IPS-20b (cell line): ENCODE measurements around the gene LCAT.

Source experiments
- H3K27ac ChIP-seq: one replicate; pipeline ENCODE4 v1.5.1; 2013; ENCODE audit warnings: low read length
- H3K27me3 ChIP-seq: 2 replicates; pipeline ENCODE4 v1.6.1; 2013; ENCODE audit warnings: mild to moderate bottlenecking, low read length, inconsistent platforms; ENCODE audit not compliant: insufficient read depth
- H3K36me3 ChIP-seq: 2 replicates; pipeline ENCODE4 v1.6.1; 2013; ENCODE audit warnings: low read depth, mild to moderate bottlenecking, inconsistent platforms, low read length, moderate library complexity; ENCODE audit not compliant: insufficient read depth
- H3K4me1 ChIP-seq: 2 replicates; pipeline ENCODE4 v1.6.1; 2013; ENCODE audit warnings: mild to moderate bottlenecking, control low read depth, inconsistent platforms, low read length, moderate library complexity; ENCODE audit not compliant: insufficient read depth
- H3K4me3 ChIP-seq: 2 replicates; pipeline ENCODE4 v1.5.1; 2013; ENCODE audit warnings: mild to moderate bottlenecking, low read length, inconsistent platforms
- H3K9ac ChIP-seq: 2 replicates; pipeline ENCODE4 v1.6.1; 2013; ENCODE audit warnings: low read depth, mild to moderate bottlenecking, inconsistent platforms, low read length, moderate library complexity
- H3K9me3 ChIP-seq: 2 replicates; pipeline ENCODE4 v1.6.1; 2013; ENCODE audit warnings: mild to moderate bottlenecking, low read depth, low read length, inconsistent platforms; ENCODE audit not compliant: insufficient read depth

The LCAT gene

GRCh38 chr16:67910158-67910557 lies 33.8 kb downstream of the LCAT start:
- Histone ChIP-seq H3K27ac (no peak overlapping the region), H3K9ac (no peak overlapping the region), H3K9me3 (no peaks in the 10 kb centered on the region), H3K4me1 (peaks cover 5% of the 10 kb centered on the region), H3K27me3 (no peaks in the 10 kb centered on the region), H3K36me3 (peaks cover 22% of the 10 kb centered on the region), H3K4me3 (no peak overlapping the region)

GRCh38 chr16:67909056-67909742 lies 34.7 kb downstream of the LCAT start:
- Histone ChIP-seq H3K27ac (no peak overlapping the region), H3K36me3 (peaks cover 22% of the 10 kb centered on the region), H3K4me3 (no peak overlapping the region), H3K9me3 (no peaks in the 10 kb centered on the region), H3K9ac (no peak overlapping the region), H3K4me1 (no peaks in the 10 kb centered on the region), H3K27me3 (no peaks in the 10 kb centered on the region)

- Histone ChIP-seq H3K27ac (no peak overlapping the region), H3K9me3 (no peaks in the 10 kb centered on the region), H3K27me3 (no peaks in the 10 kb centered on the region), H3K4me1 (no peaks in the 10 kb centered on the region), H3K36me3 (peaks cover 31% of the 10 kb centered on the region), H3K4me3 (no peak overlapping the region), H3K9ac (no peak overlapping the region)
Measured at GRCh38 chr16:67907397-67908180, 36.3 kb downstream of the LCAT start.

- Histone ChIP-seq H3K9ac (no peak overlapping the region), H3K36me3 (peaks cover 9% of the 10 kb centered on the region), H3K4me1 (no peaks in the 10 kb centered on the region), H3K27ac (no peak overlapping the region), H3K4me3 (no peak overlapping the region), H3K9me3 (no peaks in the 10 kb centered on the region), H3K27me3 (no peaks in the 10 kb centered on the region)
Measured at GRCh38 chr16:67902831-67903230, 41.1 kb downstream of the LCAT start.

GRCh38 chr16:67901734-67902133 lies 42.2 kb downstream of the LCAT start:
- H3K4me3 ChIP-seq = no peak overlapping the region
- H3K9ac ChIP-seq = no peak overlapping the region
- H3K36me3 ChIP-seq = peaks cover 9% of the 10 kb centered on the region
- H3K27ac ChIP-seq = no peak overlapping the region
- no peaks in the 10 kb centered on the region for H3K27me3 ChIP-seq
- no peaks in the 10 kb centered on the region for H3K4me1 ChIP-seq
- no peaks in the 10 kb centered on the region for H3K9me3 ChIP-seq

- Histone ChIP-seq H3K27me3 (no peaks in the 10 kb centered on the region), H3K9me3 (no peaks in the 10 kb centered on the region), H3K4me1 (peaks cover 6% of the 10 kb centered on the region; the same call in 1 of the 2 replicates), H3K9ac (no peak overlapping the region), H3K4me3 (no peak overlapping the region), H3K27ac (no peak overlapping the region), H3K36me3 (no peaks in the 10 kb centered on the region)
Measured at GRCh38 chr16:67897231-67897630, 46.7 kb downstream of the LCAT start.

GRCh38 chr16:67893743-67894399 lies 50.0 kb downstream of the LCAT start:
- Histone ChIP-seq H3K9ac (peak overlapping the region; percentile 98), H3K4me1 (peaks cover 8% of the 10 kb centered on the region; the same call in 1 of the 2 replicates), H3K27me3 (no peaks in the 10 kb centered on the region), H3K36me3 (no peaks in the 10 kb centered on the region), H3K9me3 (no peaks in the 10 kb centered on the region), H3K27ac (no peak overlapping the region), H3K4me3 (peak overlapping the region; percentile 87)

GRCh38 chr16:67892899-67893742 lies 50.8 kb downstream of the LCAT start, which contains the start of gene PSKH1:
Gene PSKH1, plus strand, starts transcription at chr16:67893254. Its CDS starts 15,496 bp downstream, at chr16:67908750.
- no peaks in the 10 kb centered on the region for H3K36me3 ChIP-seq
- H3K4me3 ChIP-seq = peak within 1 kb of the TSS; percentile 87
- no peak within 1 kb of the TSS for H3K27ac ChIP-seq
- H3K27me3 ChIP-seq = no peaks in the 10 kb centered on the region
- peak within 1 kb of the TSS; percentile 98 for H3K9ac ChIP-seq
- peaks cover 8% of the 10 kb centered on the region; the same call in 1 of the 2 replicates for H3K4me1 ChIP-seq
- no peaks in the 10 kb centered on the region for H3K9me3 ChIP-seq

- Histone ChIP-seq H3K4me1 (peaks cover 8% of the 10 kb centered on the region; the same call in 1 of the 2 replicates), H3K4me3 (peak overlapping the region; percentile 70), H3K27me3 (no peaks in the 10 kb centered on the region), H3K36me3 (no peaks in the 10 kb centered on the region), H3K27ac (no peak overlapping the region), H3K9me3 (no peaks in the 10 kb centered on the region), H3K9ac (peak overlapping the region; percentile 74; the same call in 1 of the 2 replicates)
Measured at GRCh38 chr16:67892375-67892774, 51.5 kb downstream of the LCAT start.
